WTC11 (cell line): Measurements from ENCODE around the gene LTBP4. TPM values are rescaled to one million over a fixed set of nuclear protein-coding genes. Genes with fewer than 3 reads are reported as not detected.
A peak's percentile ranks its signal among the peaks of the same experiment; 100 is the strongest.

Experiments used
- ATAC-seq: fragments of 200-7000 bp; cut with Tn5 transposase; 2 replicates; pipeline ENCODE4 v1.10.0; 2021; ENCODE audit warnings: mild to moderate bottlenecking, moderate library complexity
- CTCF ChIA-PET: fragments of 300-600 bp; sonication (Branson Sonifier 250); formaldehyde crosslinking; loops from one replicate; lab custom pipeline; 2021; ENCODE audit warnings: antibody characterized with exemption; lab: Charles Lee
- POLR2A ChIA-PET: fragments of 350-600 bp; sonication (Branson Sonifier 250); formaldehyde crosslinking; loops from one replicate; lab custom pipeline; 2021; ENCODE audit warnings: antibody characterized with exemption; lab: Charles Lee
- DNase-seq: peaks from one replicate; pipeline ENCODE4 v3.0.0; 2021; ENCODE audit warnings: low spot score
- H3K27ac Mint-ChIP-seq: 2 replicates; pipeline ENCODE4 v1.8.0; 2021; ENCODE audit warnings: mixed read lengths
- H3K27me3 Mint-ChIP-seq: 2 replicates; pipeline ENCODE4 v1.8.0; 2021; ENCODE audit warnings: low read depth, mild to moderate bottlenecking, moderate library complexity, mixed read lengths
- H3K36me3 Mint-ChIP-seq: 2 replicates; pipeline ENCODE4 v1.8.0; 2021; ENCODE audit warnings: mixed read lengths
- H3K4me1 Mint-ChIP-seq: 2 replicates; pipeline ENCODE4 v1.8.0; 2022; ENCODE audit warnings: mixed read lengths
- H3K4me3 Mint-ChIP-seq: 2 replicates; pipeline ENCODE4 v1.8.0; 2021; ENCODE audit warnings: mild to moderate bottlenecking, moderate library complexity, mixed read lengths
- H3K9me3 Mint-ChIP-seq: 2 replicates; pipeline ENCODE4 v1.8.0; 2021; ENCODE audit warnings: mixed read lengths
- ATF2 ChIP-seq: sonication (generic); formaldehyde crosslinking; IDR thresholded peaks from 2 replicates; pipeline ENCODE4 v1.8.1; 2022; ENCODE audit warnings: low read depth, missing genetic modification reagents, borderline replicate concordance
- ATF3 ChIP-seq: sonication (generic); formaldehyde crosslinking; conservative IDR thresholded peaks from 2 replicates; pipeline ENCODE4 v1.8.1; 2022; ENCODE audit warnings: mild to moderate bottlenecking, missing genetic modification reagents
- CTCF ChIP-seq: fragments of 200-600 bp; IDR thresholded peaks from 2 replicates; pipeline ENCODE4 v1.8.0; 2022; ENCODE audit warnings: antibody characterized with exemption
- EMX1 ChIP-seq: fragments of 250-450 bp; sonication (Bioruptor Pico); IDR thresholded peaks from 2 replicates; pipeline ENCODE4 v1.8.0; 2021; ENCODE audit warnings: mild to moderate bottlenecking
- HMGXB4 ChIP-seq: sonication (generic); formaldehyde crosslinking; IDR thresholded peaks from 2 replicates; pipeline ENCODE4 v1.8.1; 2023; ENCODE audit warnings: mild to moderate bottlenecking, moderate library complexity, missing genetic modification reagents
- MAX ChIP-seq: sonication (generic); formaldehyde crosslinking; IDR thresholded peaks from 2 replicates; pipeline ENCODE4 v1.8.0; 2022; ENCODE audit warnings: mild to moderate bottlenecking, missing genetic modification reagents
- NR2C2 ChIP-seq: sonication (generic); formaldehyde crosslinking; IDR thresholded peaks from 2 replicates; pipeline ENCODE4 v1.8.0; 2022; ENCODE audit warnings: mild to moderate bottlenecking, missing genetic modification reagents
- SMAD4 ChIP-seq: sonication (generic); formaldehyde crosslinking; IDR thresholded peaks from 2 replicates; pipeline ENCODE4 v1.8.0; 2022; ENCODE audit warnings: mild to moderate bottlenecking, missing genetic modification reagents
- SP1 ChIP-seq: sonication (generic); formaldehyde crosslinking; conservative IDR thresholded peaks from 2 replicates; pipeline ENCODE4 v1.8.1; 2022; ENCODE audit warnings: missing genetic modification reagents
- TEAD1 ChIP-seq: sonication (generic); formaldehyde crosslinking; IDR thresholded peaks from 2 replicates; pipeline ENCODE4 v1.8.0; 2022; ENCODE audit warnings: mild to moderate bottlenecking, missing genetic modification reagents
- TEAD4 ChIP-seq: sonication (generic); formaldehyde crosslinking; IDR thresholded peaks from 2 replicates; pipeline ENCODE4 v1.8.0; 2022; ENCODE audit warnings: mild to moderate bottlenecking, missing genetic modification reagents
- ZBTB43 ChIP-seq: sonication (generic); formaldehyde crosslinking; IDR thresholded peaks from 2 replicates; pipeline ENCODE4 v1.8.1; 2023; ENCODE audit warnings: mild to moderate bottlenecking, missing genetic modification reagents
- ZNF121 ChIP-seq: sonication (generic); formaldehyde crosslinking; IDR thresholded peaks from 2 replicates; pipeline ENCODE4 v1.8.0; 2023; ENCODE audit warnings: missing genetic modification reagents
- ZNF232 ChIP-seq: sonication (generic); formaldehyde crosslinking; IDR thresholded peaks from 2 replicates; pipeline ENCODE4 v1.8.0; 2022; ENCODE audit warnings: mild to moderate bottlenecking, missing genetic modification reagents
- ZNF671 ChIP-seq: fragments of 250-450 bp; sonication (Bioruptor Pico); IDR thresholded peaks from 2 replicates; pipeline ENCODE4 v1.8.0; 2021; ENCODE audit warnings: mild to moderate bottlenecking
- total RNA-seq: library from RNA; stranded (reverse); gene quantifications from 3 replicates; pipeline ENCODE4 v1.2.3, GENCODE V29; 2021

LTBP4 gene
- total RNA-seq, 1 experiment from 2014 or later = 125 TPM

GRCh38 chr19:40597329-40597838 is 3.8 kb upstream of the LTBP4 start:
- peaks cover 35% of the 10 kb centered on the region for H3K4me1 Mint-ChIP-seq
- H3K9me3 Mint-ChIP-seq = no peaks in the 10 kb centered on the region
- no peaks in the 10 kb centered on the region for H3K36me3 Mint-ChIP-seq
- ATAC-seq (no peak), DNase-seq (no peak)
- CTCF ChIA-PET = interaction anchor here (1.0 to 2.6 kb wide), 6 partner anchors 27 to 133 kb away, joined by 3 to 8 read pairs (median 6); no protein-coding TSS in a partner anchor
- TF ChIP-seq SMAD4 (CRISPR knock-in tag) = no peak
- no peak for TF ChIP-seq ZNF671 (CRISPR knock-in tag)
- no peak for TF ChIP-seq TEAD1
- no peak for TF ChIP-seq ATF2 (CRISPR knock-in tag)
- no peak for TF ChIP-seq ZNF121 (CRISPR knock-in tag)
- TF ChIP-seq ZBTB43 (CRISPR knock-in tag) = peak; percentile 12; the same call in 1 of the 2 replicates
- peaks cover 78% of the 10 kb centered on the region for H3K27me3 Mint-ChIP-seq
- H3K27ac Mint-ChIP-seq = no peak overlapping the region
- POLR2A ChIA-PET = no interaction called here
- peak overlapping the region; percentile 71 for H3K4me3 Mint-ChIP-seq

- ChIA-PET POLR2A (interaction anchor here (1.4 kb wide), 1 partner anchor 49 kb away, joined by 3 read pairs; no protein-coding TSS in a partner anchor), CTCF (interaction anchor here (0.7 to 7.0 kb wide), 23 partner anchors 11 to 232 kb away, joined by 3 to 71 read pairs (median 6); partner anchors contain the start of gene NUMBL)
- TF ChIP-seq CTCF (peak; percentile 99), NR2C2 (CRISPR knock-in tag) (no peak), SP1 (peak; percentile 57), ATF3 (CRISPR knock-in tag) (no peak), HMGXB4 (CRISPR knock-in tag) (peak; percentile 42; the same call in 1 of the 2 replicates), EMX1 (CRISPR knock-in tag) (no peak), MAX (CRISPR knock-in tag) (0 out of 2 replicates have a peak, but pooled peaks have one; percentile 48), TEAD4 (CRISPR knock-in tag) (no peak), ZNF232 (CRISPR knock-in tag) (0 out of 2 replicates have a peak, but pooled peaks have one; percentile 22)
- DNase-seq = peak; percentile 93
- Mint-ChIP-seq H3K4me3 (peak overlapping the region; percentile 76), H3K36me3 (no peaks in the 10 kb centered on the region), H3K27me3 (peaks cover 82% of the 10 kb centered on the region), H3K27ac (peak overlapping the region; percentile 82; the same call in 1 of the 2 replicates), H3K4me1 (peaks cover 44% of the 10 kb centered on the region), H3K9me3 (no peaks in the 10 kb centered on the region)
- ATAC-seq = peak; percentile 32
These were observed 2.9 kb upstream of the LTBP4 start for GRCh38 chr19:40598121-40598917.
